ENCODE results near the gene NRP2.

DNA sequence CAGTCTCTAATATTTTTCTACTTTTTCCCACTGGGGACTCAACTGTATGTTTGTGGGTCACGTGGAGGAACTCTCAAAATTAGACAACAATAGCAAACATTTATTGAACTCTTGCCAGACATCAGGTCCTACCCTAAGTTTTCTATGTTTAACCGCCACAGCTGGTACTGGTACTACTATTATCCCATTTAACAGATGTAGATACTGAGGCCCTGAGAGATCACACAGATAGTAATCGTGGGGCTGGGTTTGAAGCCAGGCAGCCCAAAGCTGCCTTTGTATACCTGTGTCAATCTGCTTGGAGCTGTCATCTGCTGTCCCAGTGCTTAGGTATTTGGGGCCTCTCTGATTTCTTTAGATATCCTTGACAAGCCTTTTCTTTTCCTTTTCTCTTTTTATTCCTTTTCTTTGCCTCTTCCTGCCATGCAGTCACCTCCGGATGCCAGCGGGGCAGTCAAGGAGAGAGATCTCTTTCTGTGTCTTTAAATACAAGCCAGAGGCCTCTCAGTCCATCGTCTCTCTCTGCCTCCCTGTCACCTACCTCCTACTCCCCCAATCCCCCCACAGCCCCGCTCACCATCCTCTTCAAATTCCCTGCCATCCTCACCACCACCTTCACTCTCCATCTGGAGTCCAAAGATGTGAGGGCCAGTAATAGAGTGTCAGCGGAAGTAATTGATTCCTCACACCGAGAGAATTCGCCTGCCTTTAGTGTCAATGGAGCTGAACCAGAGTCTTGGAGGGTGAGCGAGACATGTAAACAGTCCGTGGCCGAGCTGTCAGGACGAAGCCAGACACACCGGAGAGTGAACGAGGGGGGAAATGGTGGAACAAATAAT, 23.4 kb downstream of the NRP2 start:
- TF ChIP-seq, protein P1, sequence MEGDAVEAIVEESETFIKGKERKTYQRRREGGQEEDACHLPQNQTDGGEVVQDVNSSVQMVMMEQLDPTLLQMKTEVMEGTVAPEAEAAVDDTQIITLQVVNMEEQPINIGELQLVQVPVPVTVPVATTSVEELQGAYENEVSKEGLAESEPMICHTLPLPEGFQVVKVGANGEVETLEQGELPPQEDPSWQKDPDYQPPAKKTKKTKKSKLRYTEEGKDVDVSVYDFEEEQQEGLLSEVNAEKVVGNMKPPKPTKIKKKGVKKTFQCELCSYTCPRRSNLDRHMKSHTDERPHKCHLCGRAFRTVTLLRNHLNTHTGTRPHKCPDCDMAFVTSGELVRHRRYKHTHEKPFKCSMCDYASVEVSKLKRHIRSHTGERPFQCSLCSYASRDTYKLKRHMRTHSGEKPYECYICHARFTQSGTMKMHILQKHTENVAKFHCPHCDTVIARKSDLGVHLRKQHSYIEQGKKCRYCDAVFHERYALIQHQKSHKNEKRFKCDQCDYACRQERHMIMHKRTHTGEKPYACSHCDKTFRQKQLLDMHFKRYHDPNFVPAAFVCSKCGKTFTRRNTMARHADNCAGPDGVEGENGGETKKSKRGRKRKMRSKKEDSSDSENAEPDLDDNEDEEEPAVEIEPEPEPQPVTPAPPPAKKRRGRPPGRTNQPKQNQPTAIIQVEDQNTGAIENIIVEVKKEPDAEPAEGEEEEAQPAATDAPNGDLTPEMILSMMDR (IDR thresholded peaks at IDR 0.05) = no peak
- no peak for TF ChIP-seq EZH2 (IDR thresholded peaks at IDR 0.05; ENCODE audit: borderline replicate concordance, insufficient read depth, low read depth, low read length, poor library complexity, severe bottlenecking)

Measured in B cell (primary cell).